Keratinocyte (primary cell): ENCODE measurements around the gene IPO11.

Experiments used
- EZH2 ChIP-seq: IDR thresholded peaks from one replicate; pipeline ENCODE4 v1.6.1; 2012; ENCODE audit warnings: inconsistent platforms, mild to moderate bottlenecking, low read length, moderate library complexity
- TF ChIP-seq, protein P1 (sequence below), 3 experiments: IDR thresholded peaks in 1 of 3; conservative IDR thresholded peaks in 1 of 3; optimal IDR thresholded peaks in 1 of 3; 2 replicates in 2 of 3; 3 replicates in 1 of 3; pipeline versions ENCODE3 to v1.5.1; 2011; ENCODE audit warnings: low read length in 3 of 3, mild to moderate bottlenecking in 3 of 3, moderate library complexity in 2 of 3, control low read depth in 1 of 3, inconsistent platforms in 1 of 3; ENCODE audit not compliant: insufficient read depth in 2 of 3; ENCODE audit errors: extremely low read depth in 1 of 3

DNA sequence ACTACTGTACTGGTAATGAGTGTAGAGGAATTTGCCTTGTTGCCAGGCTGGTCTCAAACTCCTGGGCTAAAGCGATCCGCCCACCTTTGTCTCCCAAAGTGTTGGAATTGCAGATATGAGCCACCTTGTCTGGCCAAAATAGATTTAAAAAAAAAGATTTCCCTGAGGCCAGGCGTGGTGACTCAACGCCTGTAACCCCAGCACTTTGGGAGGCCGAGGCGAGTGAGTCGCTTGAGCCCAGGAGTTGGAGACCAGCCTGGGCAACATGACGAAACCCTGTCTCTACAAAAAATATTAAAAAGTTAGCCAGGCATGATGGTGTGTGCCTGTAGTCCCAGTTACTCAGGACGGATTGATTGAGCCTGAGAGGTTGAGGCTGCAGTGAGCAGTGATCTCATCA is 62.5 kb downstream of the IPO11 start:
- TF ChIP-seq, protein P1, sequence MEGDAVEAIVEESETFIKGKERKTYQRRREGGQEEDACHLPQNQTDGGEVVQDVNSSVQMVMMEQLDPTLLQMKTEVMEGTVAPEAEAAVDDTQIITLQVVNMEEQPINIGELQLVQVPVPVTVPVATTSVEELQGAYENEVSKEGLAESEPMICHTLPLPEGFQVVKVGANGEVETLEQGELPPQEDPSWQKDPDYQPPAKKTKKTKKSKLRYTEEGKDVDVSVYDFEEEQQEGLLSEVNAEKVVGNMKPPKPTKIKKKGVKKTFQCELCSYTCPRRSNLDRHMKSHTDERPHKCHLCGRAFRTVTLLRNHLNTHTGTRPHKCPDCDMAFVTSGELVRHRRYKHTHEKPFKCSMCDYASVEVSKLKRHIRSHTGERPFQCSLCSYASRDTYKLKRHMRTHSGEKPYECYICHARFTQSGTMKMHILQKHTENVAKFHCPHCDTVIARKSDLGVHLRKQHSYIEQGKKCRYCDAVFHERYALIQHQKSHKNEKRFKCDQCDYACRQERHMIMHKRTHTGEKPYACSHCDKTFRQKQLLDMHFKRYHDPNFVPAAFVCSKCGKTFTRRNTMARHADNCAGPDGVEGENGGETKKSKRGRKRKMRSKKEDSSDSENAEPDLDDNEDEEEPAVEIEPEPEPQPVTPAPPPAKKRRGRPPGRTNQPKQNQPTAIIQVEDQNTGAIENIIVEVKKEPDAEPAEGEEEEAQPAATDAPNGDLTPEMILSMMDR (optimal IDR thresholded peaks at IDR 0.05 in 1 of 3, IDR thresholded peaks at IDR 0.05 in 1 of 3, conservative IDR thresholded peaks at IDR 0.05 in 1 of 3; ENCODE audit: extremely low read depth in 1 of 3, insufficient read depth in 2 of 3, low read length in 3 of 3): no peak
- no peak for TF ChIP-seq EZH2
